GM21367 (cell line): ENCODE results near the gene KLK4.
"Not testable (repeated sequence)": the region's sequence is repeated elsewhere in the genome, so short reads cannot be mapped to it uniquely, and the experiment has no call there.

Experiments
- ATAC-seq: cut with Tn5 transposase; IDR thresholded peaks from one replicate; pipeline ENCODE4 v1.9.1; 2021; ENCODE audit not compliant: unreplicated experiment

Gene KLK4

GRCh38 chr19:50916069-50916468 lies 4.9 kb upstream of the KLK4 start:
- ATAC-seq: no peak

DNA sequence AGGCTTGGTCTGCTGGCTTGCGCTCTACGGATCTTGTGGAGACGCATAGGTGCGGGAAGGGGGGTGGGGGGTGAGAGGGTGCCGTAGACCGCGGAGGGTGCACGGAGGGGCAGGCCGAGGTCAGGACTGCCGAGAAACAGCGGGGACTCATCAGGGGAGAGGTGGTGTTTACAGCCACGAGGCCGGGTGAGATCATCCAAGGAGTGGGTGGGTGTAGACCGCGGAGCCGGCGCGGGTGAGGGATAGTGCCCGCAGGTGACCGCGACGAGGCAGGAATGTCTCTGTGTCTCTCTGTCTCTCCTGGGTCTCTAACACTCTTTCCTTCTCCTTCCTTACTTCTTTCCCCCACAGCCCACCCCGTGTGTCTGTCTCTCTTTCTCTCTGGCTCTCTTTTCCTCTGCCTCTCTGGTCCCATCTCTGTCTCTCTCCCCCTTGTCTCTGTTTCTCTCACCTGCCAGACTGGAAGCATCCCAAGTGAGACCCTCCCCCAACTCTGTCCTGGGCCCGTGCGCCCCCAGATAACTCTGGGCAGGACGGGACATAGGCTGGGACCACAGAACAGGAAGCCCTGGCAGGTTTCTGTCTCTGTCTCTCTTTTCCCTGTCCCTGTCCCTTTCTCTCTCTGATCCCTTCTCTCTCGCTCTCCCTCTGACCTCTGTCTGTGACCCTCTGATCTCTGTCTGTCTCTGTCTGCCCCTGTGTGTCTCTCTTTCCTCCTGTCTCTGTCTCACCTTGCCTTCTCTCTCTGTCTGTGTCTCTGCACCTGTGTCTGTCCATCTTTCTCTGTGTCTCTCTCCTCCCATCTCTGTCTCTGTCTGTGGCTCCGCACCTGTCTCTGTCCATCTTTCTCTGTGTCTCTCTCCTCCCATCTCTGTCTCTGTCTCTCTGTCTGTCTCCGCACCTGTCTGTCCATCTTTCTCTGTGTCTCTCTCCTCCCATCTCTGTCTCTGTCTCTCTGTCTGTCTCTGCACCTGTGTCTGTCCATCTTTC lies 1.8 kb upstream of the KLK4 start:
- no peak for ATAC-seq

GRCh38 chr19:50912102-50912599 lies 956 bp upstream of the KLK4 start:
- no peak for ATAC-seq

- ATAC-seq: no peak
Observed at GRCh38 chr19:50910722-50911121, 473 bp downstream of the KLK4 start.

DNA sequence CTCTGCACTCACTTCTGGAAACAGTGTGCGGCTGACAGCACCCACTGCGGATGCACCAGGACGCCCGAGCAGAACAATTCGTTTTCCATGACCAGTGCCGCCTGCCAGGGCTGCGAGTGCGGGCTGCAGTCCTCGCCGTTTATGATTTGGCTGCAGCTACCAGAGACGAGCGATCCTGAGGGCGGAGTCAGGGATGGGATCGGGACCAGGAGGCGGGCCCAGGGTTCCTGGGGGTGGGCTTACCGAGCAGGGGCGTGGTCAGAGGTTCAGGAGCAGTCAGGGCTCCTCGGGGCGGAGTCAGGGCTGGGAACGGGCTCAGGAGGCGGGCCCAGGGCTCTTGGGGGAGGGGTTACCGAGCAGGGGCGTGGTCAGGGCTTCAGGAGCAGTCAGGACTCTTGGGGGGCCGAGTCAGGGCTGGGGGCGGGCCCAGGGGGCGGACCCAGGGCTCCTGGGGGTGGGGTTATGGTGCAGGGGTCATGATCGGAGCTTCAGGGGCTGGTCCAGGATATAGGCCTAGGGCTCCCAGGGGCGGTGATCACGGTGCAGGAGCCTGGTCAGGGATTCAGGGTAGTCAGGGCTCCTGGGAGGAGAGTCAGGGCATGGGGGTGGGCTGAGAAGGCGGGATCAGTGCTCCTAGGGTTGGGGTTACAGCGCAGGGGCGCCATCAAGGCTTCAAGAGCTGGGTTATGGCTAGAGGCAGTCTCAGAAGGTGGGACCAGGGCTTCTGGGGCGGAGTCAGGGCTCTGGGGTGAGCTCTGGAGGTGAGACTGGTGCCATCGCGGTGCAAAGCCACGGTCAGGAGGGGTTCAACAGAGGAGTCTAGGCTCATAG lies 1.7 kb downstream of the KLK4 start:
- no peak for ATAC-seq

DNA sequence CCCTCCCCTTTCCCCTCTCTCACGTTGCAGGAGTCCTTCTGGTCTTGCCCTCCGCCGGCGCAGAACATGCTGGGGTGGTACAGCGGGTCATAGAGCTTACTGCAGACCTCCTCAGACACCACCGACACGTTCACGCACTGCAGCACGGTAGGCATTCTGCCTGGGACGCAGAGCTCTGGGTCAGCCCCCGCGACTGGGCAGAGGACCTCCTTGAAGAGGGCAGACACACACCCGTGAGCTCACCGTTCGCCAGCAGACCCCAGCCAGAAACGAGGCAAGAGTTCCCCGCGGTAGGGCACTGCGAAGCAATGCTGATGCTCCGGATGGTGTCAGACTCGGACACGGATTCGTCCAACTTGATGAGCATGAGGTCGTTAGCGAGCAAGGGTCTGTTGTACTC lies 2.9 kb downstream of the KLK4 start:
- ATAC-seq: no peak

- ATAC-seq: no peak
Observed at GRCh38 chr19:50906217-50906616, 5.0 kb downstream of the KLK4 start.

DNA sequence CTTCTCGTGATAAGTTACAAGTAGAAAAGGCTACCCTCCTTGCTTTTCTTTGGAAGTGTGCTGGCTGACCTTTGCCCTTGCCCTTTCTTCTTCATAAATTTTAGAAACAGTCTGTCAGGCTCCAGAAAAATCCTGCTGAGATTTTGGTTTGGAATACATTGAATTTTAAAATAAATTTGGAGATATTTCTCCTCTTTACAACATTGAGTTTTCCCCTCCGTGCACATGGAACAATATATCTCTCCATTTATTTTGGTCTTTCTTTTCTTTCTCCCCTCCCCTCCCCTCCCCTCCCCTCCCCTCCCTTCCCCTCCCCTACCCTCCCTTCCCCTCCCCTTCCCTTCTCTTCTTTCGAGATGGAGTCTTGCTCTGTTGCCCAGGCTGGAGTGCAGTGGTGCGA lies 8.6 kb downstream of the KLK4 start:
- no peak for ATAC-seq

DNA sequence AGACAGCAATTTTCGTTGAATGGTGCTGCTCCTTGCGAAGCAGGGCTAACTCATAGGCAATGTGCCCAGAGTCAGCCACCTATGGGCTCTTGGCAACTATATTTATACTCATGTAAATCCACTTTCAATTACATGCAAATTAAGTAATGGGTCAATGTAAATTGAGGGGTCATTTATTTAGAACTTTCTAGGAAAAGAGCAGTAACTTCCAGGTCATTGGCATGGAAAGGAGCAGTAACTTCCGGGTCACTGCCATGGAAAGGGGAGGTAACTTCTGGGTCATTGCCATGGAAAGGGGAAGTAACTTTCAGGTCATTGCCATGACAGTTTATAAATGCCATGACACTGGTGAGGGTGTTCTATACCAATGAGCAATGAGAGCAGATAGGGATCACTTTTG lies 11.6 kb downstream of the KLK4 start:
- ATAC-seq: no peak

DNA sequence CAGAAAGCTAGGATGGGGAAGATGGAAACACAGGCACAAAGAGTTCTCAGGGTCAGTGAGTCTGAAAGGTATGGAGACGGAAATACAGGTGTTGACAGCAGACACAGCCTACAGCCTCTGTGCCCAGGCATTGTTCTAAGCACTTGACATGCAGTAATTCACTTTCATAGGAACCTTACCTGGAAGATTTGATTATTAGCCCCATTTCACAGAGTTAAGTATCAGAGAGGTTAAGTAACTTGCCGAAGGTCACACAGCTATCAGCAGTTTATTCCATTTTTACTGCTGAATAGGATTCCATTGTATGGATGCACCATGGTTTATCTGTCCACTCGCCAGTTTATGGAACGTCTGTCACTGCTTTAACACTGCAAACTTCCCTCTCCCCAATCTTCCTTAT lies 13.2 kb downstream of the KLK4 start:
- ATAC-seq: no peak

- no peak for ATAC-seq
Observed at GRCh38 chr19:50897612-50898011, 13.6 kb downstream of the KLK4 start.

GRCh38 chr19:50897191-50897607 lies 14.0 kb downstream of the KLK4 start:
- no peak for ATAC-seq

DNA sequence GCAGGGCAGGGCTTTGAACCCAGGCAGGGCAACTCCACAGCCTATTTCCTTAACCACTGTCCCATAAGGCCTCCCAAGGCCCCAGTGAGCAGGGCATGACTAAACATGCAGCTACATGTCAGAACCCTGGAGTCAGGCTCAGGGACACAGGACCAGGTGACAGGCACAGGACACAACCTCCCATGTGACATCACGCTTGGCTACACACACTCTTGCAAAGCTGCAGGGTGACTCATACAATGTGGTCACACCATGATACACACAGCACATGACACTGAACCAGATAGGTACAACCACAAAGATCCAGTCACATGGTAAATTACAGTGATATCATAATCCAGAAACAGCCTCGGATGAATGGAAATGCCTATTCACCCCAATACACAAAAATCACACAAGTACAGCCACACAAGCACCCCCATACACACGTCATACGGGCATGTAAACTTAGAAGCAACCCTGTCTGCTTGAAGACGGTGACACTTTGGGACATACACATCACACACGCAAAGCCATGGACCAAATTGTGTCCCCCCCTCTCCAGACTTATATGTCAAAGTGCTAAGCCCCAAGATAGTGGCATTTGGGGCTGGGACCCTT lies 14.5 kb downstream of the KLK4 start:
- peak; percentile 68 for ATAC-seq

DNA sequence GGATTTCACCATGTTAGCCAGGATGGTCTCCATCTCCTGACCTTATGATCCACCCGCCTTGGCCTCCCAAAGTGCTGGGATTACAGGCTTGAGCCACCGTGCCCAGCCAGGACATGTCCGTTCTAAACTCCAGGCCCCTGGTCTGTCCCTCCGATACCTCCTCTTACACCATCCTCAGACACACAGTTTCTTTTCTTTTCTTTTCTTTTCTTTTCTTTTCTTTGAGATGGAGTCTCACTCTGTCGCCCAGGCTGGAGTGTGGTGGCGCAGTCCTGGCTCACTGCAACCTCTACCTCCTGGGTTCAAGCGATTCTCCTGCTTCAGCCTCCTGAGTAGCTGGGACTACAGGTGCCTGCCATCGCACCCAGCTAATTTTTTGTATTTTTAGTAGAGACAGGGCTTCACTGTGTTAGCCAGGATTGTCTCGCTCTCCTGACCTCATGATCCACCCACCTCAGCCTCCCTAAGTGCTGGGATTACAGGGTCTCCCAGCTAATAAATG lies 15.1 kb downstream of the KLK4 start:
- not testable (repeated sequence) for ATAC-seq

DNA sequence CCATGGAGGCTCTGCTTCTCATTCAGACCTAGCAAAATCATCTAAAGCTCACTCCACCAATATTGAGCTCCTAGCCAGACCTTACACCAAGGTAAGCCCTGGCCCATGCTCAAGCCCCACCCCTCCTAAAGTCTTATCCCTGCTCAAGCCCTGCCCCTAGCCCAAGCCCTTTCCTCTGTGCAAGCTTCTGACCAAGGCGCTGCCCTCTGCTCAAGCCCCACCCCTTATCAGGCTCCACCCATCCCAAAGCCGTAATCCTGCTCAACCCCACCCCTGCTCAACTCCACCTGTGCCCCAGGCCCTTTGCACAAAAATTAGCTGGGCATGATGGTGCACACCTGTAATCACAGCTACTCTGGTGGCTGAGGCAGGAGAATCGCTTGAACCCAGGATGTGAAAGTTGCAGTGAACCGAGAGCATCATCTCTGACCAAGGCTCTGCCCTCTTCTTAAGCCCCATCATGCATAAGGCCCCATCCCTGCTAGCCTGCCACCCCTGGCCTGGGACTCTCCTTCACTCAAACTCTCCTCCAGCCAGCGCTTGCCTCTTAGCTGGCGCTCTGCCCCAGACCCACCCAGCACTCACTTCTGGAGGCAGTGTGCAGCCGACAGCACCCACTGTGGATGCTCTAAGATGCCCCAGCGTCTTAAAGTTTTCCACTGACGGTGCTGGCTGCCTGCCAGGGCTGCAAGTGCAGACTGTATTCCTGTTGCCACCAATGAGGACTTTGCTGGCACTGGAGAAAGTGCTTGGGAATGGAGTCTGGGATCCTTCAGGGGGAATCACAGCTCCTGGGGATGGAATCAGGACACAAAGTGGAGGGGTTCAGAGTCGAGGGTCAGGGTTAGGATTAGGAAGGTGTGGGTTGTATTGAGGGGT lies 16.5 kb downstream of the KLK4 start:
- ATAC-seq: no peak

GRCh38 chr19:50893047-50893736 lies 18.0 kb downstream of the KLK4 start:
- no peak for ATAC-seq

GRCh38 chr19:50891253-50891625 lies 20.0 kb downstream of the KLK4 start:
- no peak for ATAC-seq

GRCh38 chr19:50890422-50891252 lies 20.6 kb downstream of the KLK4 start:
- no peak for ATAC-seq

DNA sequence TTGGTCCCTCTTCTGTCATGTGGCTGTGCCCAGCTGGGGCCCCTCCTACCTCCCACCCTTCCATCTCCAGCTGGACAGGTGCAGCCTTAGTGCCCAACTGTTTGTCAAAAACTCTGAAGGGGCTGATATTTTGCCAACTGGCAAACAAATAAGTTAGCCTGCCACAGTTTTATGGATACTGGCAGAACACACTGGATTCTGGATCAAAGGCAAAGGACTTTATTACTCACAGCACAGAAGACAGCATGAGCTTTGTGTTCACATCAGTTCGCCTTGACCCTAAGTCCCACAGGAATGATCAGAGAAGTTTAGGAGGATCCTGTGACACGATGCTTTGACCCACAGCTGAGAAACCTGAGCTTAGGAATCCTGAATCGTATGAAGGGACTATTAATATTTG lies 21.6 kb downstream of the KLK4 start:
- no peak for ATAC-seq
